Mesenchymal stem cell (in vitro differentiated cells and primary cell): Measurements from ENCODE around the gene PECR.

Source experiments
- DNase-seq: peaks from one replicate; pipeline ENCODE4 v3.0.0-alpha.2; 2013
- H2AFZ ChIP-seq: one replicate; pipeline ENCODE4 v1.6.1; 2013; ENCODE audit warnings: low read depth, mild to moderate bottlenecking, control low read depth, inconsistent platforms, low read length, moderate library complexity
- H2AK5ac ChIP-seq: 2 replicates; pipeline ENCODE4 v1.6.1; 2013; ENCODE audit warnings: low read length, moderate library complexity, mild to moderate bottlenecking, inconsistent platforms; ENCODE audit not compliant: severe bottlenecking
- H2BK120ac ChIP-seq: one replicate; pipeline ENCODE4 v1.6.1; 2013; ENCODE audit warnings: low read depth, mild to moderate bottlenecking, inconsistent platforms, low read length, moderate library complexity
- H2BK12ac ChIP-seq, 2 experiments: one replicate each; pipeline ENCODE4 v1.6.1; 2013; ENCODE audit warnings: inconsistent platforms in 2 of 2, low read length in 2 of 2, mild to moderate bottlenecking in 2 of 2, moderate library complexity in 2 of 2, control low read depth in 1 of 2
- H2BK15ac ChIP-seq: one replicate; pipeline ENCODE4 v1.6.1; 2013; ENCODE audit warnings: mild to moderate bottlenecking, low read depth, inconsistent platforms; ENCODE audit not compliant: poor library complexity, severe bottlenecking
- H2BK5ac ChIP-seq: 2 replicates; pipeline ENCODE4 v1.6.1; 2013; ENCODE audit warnings: low read depth, mild to moderate bottlenecking, low read length, control low read depth, inconsistent platforms; ENCODE audit not compliant: poor library complexity, severe bottlenecking
- H3K14ac ChIP-seq, 2 experiments: one replicate each; pipeline ENCODE4 v1.6.1; 2013; ENCODE audit warnings: inconsistent platforms in 2 of 2, low read length in 2 of 2, control low read depth in 1 of 2, mild to moderate bottlenecking in 1 of 2, moderate library complexity in 1 of 2
- H3K18ac ChIP-seq, 2 experiments: one replicate each; pipeline ENCODE4 v1.6.1; 2013; ENCODE audit warnings: inconsistent platforms in 2 of 2, low read length in 2 of 2, control low read depth in 1 of 2, low read depth in 1 of 2, mild to moderate bottlenecking in 1 of 2
- H3K23ac ChIP-seq, 2 experiments: one replicate each; pipeline ENCODE4 v1.6.1; 2013; ENCODE audit warnings: inconsistent platforms in 2 of 2, low read length in 2 of 2, mild to moderate bottlenecking in 2 of 2, moderate library complexity in 2 of 2, control low read depth in 1 of 2
- H3K27ac ChIP-seq: 2 replicates; pipeline ENCODE4 v1.5.1; 2013; ENCODE audit warnings: mild to moderate bottlenecking, moderate library complexity, low read length, control low read depth, inconsistent platforms; ENCODE audit not compliant: poor library complexity, severe bottlenecking
- H3K27me3 ChIP-seq, 2 experiments: 2 replicates each; pipeline versions ENCODE4 v1.6.1 to v1.7.0; 2013; ENCODE audit warnings: low read length in 2 of 2, mild to moderate bottlenecking in 2 of 2, moderate library complexity in 2 of 2, control low read depth in 1 of 2, inconsistent platforms in 1 of 2; ENCODE audit not compliant: control insufficient read depth in 1 of 2, insufficient read depth in 1 of 2
- H3K36me3 ChIP-seq, 2 experiments: 2 replicates each; pipeline versions ENCODE4 v1.6.1 to v1.7.0; 2013; ENCODE audit warnings: low read length in 2 of 2, control low read depth in 1 of 2, inconsistent platforms in 1 of 2, low read depth in 1 of 2, mild to moderate bottlenecking in 1 of 2; ENCODE audit not compliant: insufficient read depth in 2 of 2, control insufficient read depth in 1 of 2
- H3K4ac ChIP-seq, 2 experiments: one replicate each; pipeline ENCODE4 v1.6.1; 2013; ENCODE audit warnings: inconsistent platforms in 2 of 2, low read length in 2 of 2, mild to moderate bottlenecking in 2 of 2, moderate library complexity in 2 of 2, control low read depth in 1 of 2, low read depth in 1 of 2
- H3K4me1 ChIP-seq: 2 replicates; pipeline ENCODE4 v1.6.1; 2013; ENCODE audit warnings: low read depth, low read length, control low read depth; ENCODE audit not compliant: control insufficient read depth, insufficient read depth
- H3K4me2 ChIP-seq: 2 replicates; pipeline ENCODE4 v1.6.1; 2013; ENCODE audit warnings: low read length, mild to moderate bottlenecking, inconsistent platforms; ENCODE audit not compliant: poor library complexity, severe bottlenecking
- H3K4me3 ChIP-seq, 2 experiments: 2 replicates each; pipeline versions ENCODE4 v1.5.1 to v1.7.0; 2013; ENCODE audit warnings: low read length in 2 of 2, mild to moderate bottlenecking in 2 of 2, control low read depth in 1 of 2, low read depth in 1 of 2; ENCODE audit not compliant: insufficient read depth in 1 of 2
- H3K79me1 ChIP-seq: replicated peaks from 2 replicates; pipeline ENCODE4 v1.6.1; 2013; ENCODE audit warnings: mild to moderate bottlenecking, control low read depth, low read length, inconsistent platforms; ENCODE audit not compliant: poor library complexity, severe bottlenecking
- H3K9ac ChIP-seq: 2 replicates; pipeline ENCODE4 v1.7.0; 2013; ENCODE audit warnings: mild to moderate bottlenecking, low read length, moderate library complexity
- H3K9me3 ChIP-seq: 2 replicates; pipeline ENCODE4 v1.7.0; 2013; ENCODE audit warnings: mild to moderate bottlenecking, low read length; ENCODE audit not compliant: control insufficient read depth
- H4K8ac ChIP-seq: one replicate; pipeline ENCODE4 v1.6.1; 2013; ENCODE audit warnings: inconsistent platforms, mild to moderate bottlenecking, low read length, moderate library complexity
- H4K91ac ChIP-seq: one replicate; pipeline ENCODE4 v1.6.1; 2013; ENCODE audit warnings: mild to moderate bottlenecking, low read length, inconsistent platforms
- WGBS: methylation state at CpG from one replicate; pipeline ENCODE4 v1.1.7; 2013; ENCODE audit warnings: mixed read lengths; 5-methylcytosine and 5-hydroxymethylcytosine counted together

The PECR gene

DNA sequence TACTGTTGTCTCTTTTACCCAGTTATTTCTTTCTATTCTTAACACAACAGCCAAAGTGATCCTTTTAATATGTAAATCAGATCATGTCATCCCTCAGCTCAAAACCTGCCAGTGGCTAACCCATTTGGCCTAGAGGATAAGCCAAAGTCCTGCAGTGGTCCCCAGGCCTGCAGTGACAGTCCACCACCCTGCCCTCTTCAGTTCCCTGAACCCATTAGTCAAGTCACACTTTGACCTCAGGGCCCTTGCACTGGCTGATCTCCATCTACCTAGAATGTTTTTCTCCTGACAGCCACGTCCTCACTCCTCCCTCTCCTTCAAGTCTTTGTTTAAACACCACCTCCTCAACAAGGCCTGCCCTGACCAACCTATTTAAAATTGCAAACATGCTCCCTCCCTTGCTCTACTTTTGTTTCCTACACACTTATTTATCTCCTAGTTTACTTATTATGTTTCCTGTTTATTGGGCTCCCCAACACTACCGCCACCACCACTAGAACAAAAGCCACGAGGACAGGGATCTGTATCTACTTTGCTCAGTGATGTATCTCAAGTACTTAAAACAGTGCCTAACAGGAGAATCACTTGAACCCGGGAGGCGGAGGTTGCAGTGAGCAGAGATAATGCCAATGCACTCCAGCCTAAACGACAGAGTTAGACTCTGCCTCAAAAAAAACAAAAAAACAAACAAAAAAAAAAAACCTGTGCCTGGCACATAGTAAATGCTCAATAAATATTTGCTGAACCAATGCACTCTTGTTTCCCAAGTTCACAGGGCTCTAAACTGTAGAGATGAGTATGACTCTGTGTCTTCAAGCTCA is 77.5 kb downstream of the PECR start:
- no peak overlapping the region for H2BK5ac ChIP-seq
- H2BK12ac ChIP-seq = no peak overlapping the region
- no peak overlapping the region for H2BK120ac ChIP-seq
- no peak overlapping the region for H3K4me2 ChIP-seq
- no peak overlapping the region for H3K23ac ChIP-seq
- H3K4ac ChIP-seq = no peak overlapping the region
- no peak overlapping the region for H3K9ac ChIP-seq
- no peak overlapping the region for H3K4me3 ChIP-seq
- no peaks in the 10 kb centered on the region for H3K9me3 ChIP-seq
- H3K27ac ChIP-seq = no peak overlapping the region
- no peak overlapping the region for H2BK15ac ChIP-seq
- no peak overlapping the region for H2AK5ac ChIP-seq
- H3K36me3 ChIP-seq = peaks cover 0 to 4% of the 10 kb centered on the region in 2 experiments
- no peak overlapping the region for H3K18ac ChIP-seq
- no peak overlapping the region for H3K14ac ChIP-seq
- no peak overlapping the region for H4K91ac ChIP-seq
- H3K79me1 ChIP-seq = peaks cover 4% of the 10 kb centered on the region
- no peak overlapping the region for H2AFZ ChIP-seq
- no peak overlapping the region for H4K8ac ChIP-seq
- DNase-seq = no peak
- H3K27me3 ChIP-seq = peaks cover 0 to 4% of the 10 kb centered on the region in 2 experiments
- H3K4me1 ChIP-seq = peaks cover 4% of the 10 kb centered on the region
- WGBS = 63% methylated on average over 6 of the region's 6 CpGs

DNA sequence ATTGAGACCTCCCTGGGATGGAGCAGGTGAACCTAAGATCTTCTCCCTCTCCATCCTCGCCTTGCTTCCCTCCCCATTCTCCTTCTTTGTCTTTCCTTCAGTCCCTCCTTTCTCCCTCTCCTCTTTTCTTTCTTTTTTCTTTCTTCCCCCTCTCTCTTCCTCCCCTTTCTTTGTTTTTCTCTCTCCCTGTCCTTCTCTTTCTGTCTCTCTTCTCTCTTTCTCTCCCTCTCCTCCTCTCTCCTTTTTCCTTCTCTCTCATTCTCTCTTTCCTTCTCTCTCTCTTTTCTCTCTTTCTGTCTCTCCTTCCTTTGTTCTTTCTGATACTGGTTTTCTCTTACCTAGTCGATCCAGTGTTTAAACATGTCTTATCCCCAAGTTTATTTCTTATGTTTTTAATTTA is 78.9 kb downstream of the PECR start:
- no peak overlapping the region for H4K8ac ChIP-seq
- no peak overlapping the region for H2BK5ac ChIP-seq
- H2BK120ac ChIP-seq = no peak overlapping the region
- no peak overlapping the region for H3K4me2 ChIP-seq
- H3K18ac ChIP-seq = no peak overlapping the region
- no peak overlapping the region for H2AK5ac ChIP-seq
- peaks cover 0 to 4% of the 10 kb centered on the region in 2 experiments for H3K27me3 ChIP-seq
- peaks cover 4% of the 10 kb centered on the region for H3K4me1 ChIP-seq
- H3K4me3 ChIP-seq = peak overlapping the region in 1 of 2 experiments; percentile 6
- H2BK15ac ChIP-seq = no peak overlapping the region
- H3K14ac ChIP-seq = no peak overlapping the region
- H3K23ac ChIP-seq = peak overlapping the region in 1 of 2 experiments; percentile 60
- H2AFZ ChIP-seq = no peak overlapping the region
- no peak for DNase-seq
- peaks cover 0 to 5% of the 10 kb centered on the region in 2 experiments for H3K36me3 ChIP-seq
- no peak overlapping the region for H4K91ac ChIP-seq
- H3K27ac ChIP-seq = no peak overlapping the region
- peaks cover 4% of the 10 kb centered on the region for H3K79me1 ChIP-seq
- H2BK12ac ChIP-seq = no peak overlapping the region
- 95% methylated on average over 1 of the region's 2 CpGs for WGBS
- no peak overlapping the region for H3K4ac ChIP-seq
- no peaks in the 10 kb centered on the region for H3K9me3 ChIP-seq
- peak overlapping the region; percentile 19 for H3K9ac ChIP-seq

DNA sequence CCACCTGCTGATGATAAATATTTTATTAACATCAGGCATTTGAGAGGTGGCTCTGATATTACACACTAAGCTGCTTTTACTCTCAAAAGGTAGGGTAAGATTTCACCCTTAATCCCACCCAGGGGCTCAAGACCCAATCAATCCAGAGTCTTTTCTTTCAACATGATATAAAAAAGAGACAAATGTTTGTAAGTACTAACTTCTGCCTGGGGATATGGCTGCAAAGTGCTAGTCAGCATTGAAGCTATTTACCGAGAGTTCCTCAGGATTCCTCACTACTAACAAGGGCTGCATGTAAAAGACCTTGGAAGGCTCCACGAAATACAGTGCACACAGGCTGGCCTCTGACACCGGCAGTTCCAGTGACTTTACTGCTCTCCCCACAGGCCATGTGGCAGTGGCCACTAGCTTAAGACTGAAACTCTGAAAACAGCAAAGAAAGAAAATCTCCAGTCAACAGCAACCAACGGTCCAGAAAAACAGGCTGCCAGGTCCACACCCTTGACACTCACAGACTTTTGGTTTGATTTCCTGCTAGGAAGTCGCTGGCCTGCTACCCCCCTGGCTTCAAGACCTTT is 79.4 kb downstream of the PECR start:
- DNase-seq = no peak
- Histone ChIP-seq H3K36me3 (peaks cover 0 to 10% of the 10 kb centered on the region in 2 experiments), H2BK12ac (no peak overlapping the region), H3K4me2 (no peak overlapping the region), H2BK5ac (no peak overlapping the region), H3K4me1 (peaks cover 4% of the 10 kb centered on the region), H2AFZ (no peak overlapping the region), H3K79me1 (peaks cover 4% of the 10 kb centered on the region), H3K23ac (peak overlapping the region in 1 of 2 experiments; percentile 60), H4K8ac (no peak overlapping the region), H3K9me3 (no peaks in the 10 kb centered on the region), H3K27me3 (peaks cover 0 to 4% of the 10 kb centered on the region in 2 experiments), H3K14ac (no peak overlapping the region), H3K18ac (no peak overlapping the region), H2AK5ac (no peak overlapping the region), H3K4me3 (peak overlapping the region in 1 of 2 experiments; percentile 6), H3K9ac (peak overlapping the region; percentile 19), H2BK120ac (no peak overlapping the region), H2BK15ac (no peak overlapping the region), H4K91ac (no peak overlapping the region), H3K27ac (no peak overlapping the region), H3K4ac (no peak overlapping the region)
- 80% methylated on average over 5 of the region's 5 CpGs for WGBS
